ENCODE data around the gene FGFR3.

FGFR3 gene

DNA sequence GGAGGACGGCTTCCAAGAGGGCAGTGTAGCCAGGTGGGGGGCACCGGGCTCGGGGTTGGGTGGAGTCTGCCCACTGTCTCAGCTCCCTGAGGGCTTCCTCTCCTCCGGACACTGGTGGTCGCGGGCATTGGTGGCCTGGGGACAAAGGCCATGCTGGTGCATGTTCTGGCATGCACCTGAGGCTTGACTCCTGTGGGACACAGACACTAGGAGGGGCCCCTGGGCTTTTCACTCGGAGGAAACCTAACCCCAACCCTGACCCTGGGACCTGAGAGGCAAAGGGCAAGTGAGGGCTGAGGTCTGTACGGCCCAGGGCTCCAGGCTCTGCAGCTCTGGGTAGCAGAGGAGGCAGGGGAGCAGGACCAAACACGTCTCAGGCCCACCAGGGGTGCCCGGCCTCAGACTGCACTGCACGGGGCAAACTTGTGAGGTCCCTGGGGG is 22.3 kb upstream of the FGFR3 start:
- DNase-seq, result no peak

DNA sequence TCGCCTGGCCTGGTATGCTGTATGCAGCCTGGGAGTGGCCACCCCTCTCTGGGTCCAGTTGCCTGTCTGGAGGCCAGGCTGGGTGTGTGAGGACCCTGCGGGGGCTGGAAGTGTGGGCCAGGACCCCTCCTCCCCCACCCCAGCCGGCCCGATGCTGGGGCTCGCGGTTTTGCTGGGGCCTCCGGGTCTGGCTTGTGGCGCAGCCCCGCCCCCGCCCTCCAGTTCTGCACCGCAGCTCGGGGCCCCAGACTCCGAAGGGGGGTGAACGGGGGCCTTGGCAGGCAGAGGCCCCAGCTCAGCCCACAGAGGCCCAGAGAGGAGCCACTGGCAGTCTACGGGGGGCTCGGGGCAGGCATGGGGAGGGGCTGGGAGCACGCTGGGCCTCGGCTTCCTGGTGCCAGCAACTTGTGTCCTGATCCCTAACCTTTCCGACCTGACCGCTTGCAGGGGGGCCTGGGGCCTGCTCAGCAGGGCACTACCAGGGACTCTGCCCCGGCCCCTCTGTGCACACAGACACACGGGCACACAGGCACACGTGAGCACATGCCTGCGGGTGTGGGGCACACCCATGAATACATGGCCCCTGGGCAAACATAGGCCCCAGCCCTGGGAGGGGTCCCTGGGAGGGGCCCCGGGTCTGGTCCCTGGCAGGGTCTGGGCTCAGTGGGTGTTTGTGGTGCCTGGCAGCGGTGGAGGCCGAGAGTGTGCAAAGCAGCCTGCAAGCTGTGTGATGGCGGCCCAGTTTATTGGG is 21.4 kb upstream of the FGFR3 start:
- no peak for DNase-seq

DNA sequence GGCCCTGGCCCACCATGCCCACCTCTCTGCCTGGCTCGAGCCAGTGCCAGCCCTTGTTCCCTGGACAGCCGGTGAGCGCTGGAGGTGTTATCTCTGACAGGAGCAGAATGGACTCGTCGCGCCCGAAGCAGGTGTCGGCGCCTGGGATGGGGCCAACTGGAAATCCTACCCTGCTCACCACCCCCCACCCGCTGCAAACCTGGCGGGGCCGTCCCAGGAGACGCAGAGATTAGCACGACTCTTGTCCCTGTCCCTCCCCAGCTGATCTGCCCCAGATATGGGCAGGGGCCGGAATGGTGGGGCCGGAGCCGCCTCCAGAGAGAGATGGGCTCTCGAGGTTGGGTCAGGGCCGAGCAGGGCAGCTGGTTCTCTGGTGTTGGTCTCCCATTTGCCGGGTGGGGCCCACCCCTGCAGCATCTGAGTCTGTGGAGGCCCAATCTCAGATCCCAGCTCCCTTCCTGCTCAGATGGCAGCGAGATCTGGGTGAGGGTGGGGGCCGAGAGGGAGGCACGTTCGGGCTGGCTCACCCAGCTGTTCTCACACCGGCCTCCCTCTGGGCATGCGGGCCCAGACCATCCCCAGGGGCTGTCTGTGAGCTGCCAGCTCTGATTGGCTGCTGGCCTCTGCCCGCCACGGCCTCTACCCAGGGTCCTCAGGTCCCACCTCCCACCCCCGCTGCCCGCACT is 20.1 kb upstream of the FGFR3 start:
- no peak for DNase-seq

DNA sequence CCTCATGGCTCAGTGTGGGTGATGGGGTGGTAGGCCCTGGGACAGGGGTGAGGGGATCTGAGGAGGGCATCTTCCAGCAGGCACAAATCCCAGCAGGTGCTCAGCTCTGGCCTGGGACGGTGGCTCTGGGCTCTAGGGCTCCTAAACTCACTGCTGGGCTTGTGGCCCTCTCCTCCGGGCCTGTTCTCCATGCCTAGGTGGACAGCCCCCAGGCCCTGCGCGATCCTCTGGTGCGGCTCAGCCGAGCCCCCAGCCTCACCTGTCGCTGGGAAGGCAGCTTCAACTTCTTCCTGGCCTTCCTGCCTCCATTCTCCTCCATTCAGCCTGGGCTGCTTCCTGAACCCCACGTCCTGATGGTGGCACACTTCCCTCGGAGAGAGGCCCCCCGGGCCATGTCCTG is 19.3 kb upstream of the FGFR3 start:
- DNase-seq, result no peak

GRCh38 chr4:1775731-1776500 is 17.2 kb upstream of the FGFR3 start:
- DNase-seq, result no peak

DNA sequence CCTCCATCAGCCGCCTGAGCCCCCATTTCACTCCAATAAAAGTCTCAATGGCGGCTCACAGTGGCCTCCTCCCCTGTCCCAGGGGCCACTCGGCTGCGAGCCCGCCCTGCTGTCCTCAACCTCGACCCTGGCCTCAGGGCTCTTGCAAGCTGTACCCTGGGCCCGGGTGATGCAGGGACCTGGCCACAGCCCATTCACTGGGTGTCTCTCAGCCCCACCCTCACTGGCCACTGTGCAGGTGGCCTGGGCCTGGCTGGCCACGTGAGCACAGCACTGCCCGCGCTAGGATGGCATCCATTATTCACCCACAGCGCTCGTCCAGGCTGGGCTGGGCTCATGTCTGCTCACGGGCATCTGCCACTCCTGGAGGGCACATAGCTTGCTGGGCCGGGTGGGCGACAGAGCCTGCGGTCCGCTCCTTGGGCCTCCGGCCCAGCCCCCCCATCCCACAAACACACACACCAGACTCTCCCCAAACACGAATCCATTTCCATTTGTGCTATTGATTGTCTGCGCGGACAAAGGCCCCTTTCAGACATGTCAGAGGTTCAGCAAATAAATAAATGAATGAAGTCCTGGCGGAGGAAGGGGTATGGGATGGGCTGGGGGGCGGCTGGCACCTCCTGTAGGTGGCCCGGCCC is 16.5 kb upstream of the FGFR3 start:
- no peak for DNase-seq

- no peak for DNase-seq
Observed at GRCh38 chr4:1777822-1778641, 15.1 kb upstream of the FGFR3 start.

DNA sequence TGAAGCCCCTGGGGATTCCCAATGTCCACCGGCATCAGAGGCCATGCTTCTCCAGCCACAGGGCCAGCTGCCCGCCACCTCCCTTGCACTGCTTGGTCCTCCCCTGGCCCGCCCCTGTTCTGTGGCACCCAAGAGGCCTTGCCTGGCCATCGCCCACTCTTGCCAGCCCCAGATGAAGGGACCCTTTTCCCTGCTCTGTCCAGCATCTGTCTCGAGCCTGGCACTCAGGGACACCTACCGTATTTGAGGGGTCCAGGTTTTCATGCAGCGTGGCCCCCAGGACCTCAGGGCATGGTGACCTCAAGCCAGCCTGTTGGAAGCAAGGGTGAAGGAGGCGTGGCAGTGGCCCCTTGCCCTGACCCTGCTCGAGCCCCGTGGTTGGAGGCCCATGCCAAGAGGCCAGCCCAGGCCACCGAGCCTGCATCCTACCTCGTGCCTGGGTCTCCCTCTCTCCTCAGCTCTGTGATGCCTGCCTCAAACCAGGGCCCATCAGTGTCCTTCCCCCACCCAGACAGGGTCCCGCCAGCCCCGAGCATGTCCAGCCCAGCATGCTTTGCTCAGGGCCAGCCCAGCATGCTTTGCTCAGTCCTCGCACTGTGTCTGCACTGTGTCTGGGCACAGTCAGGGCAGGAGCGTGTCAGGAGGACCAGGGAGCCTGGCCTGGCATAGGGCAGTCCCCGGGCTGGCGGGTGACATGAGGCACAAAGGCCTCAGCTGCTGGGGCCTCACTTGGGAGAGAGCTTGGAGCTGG is 14.3 kb upstream of the FGFR3 start:
- no peak for DNase-seq

DNA sequence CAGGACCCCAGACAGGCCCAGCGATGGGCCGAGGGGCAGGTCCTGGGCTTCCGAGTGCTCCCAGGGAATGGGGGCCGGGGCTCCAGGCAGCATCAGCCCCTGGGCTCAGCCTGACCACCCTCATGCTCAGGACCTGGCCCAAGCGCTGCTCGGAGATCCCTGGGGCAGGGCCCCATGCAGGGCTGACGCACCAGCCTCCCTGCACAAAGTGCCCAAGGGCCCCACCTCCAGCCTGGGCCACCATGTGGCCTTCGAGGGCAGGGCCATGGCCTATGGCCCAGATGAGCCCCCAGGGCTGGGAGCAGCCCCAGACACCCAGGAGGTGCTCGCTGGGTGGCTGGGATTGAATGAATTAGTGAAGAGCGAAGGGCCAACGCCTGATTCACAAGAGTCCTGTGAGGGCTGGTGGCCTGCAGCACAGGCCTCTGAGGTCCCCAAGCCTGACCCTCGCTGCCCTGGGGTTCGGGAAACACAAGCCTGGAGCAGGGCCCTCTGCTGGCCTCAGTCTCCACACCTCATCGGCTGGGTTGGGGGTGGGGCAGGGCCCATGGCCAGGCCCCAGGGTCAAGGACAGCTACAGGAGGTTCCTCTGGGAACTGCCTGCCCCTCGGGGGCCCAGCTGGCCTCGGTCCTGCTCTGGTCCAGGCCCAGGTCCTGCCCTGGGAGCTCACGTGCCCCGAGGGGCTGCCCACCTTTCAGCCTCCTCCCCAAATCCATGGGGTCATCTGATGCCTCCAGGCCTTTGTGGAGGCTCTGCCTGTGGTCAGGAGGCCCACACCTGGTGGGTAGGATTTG is 13.3 kb upstream of the FGFR3 start:
- no peak for DNase-seq

GRCh38 chr4:1780435-1780834 is 12.7 kb upstream of the FGFR3 start:
- DNase-seq, result no peak

- no peak for DNase-seq
Observed at GRCh38 chr4:1783015-1783414, 10.1 kb upstream of the FGFR3 start.

GRCh38 chr4:1783970-1784369 is 9.1 kb upstream of the FGFR3 start:
- no peak for DNase-seq

GRCh38 chr4:1784395-1784788 is 8.7 kb upstream of the FGFR3 start:
- no peak for DNase-seq

DNA sequence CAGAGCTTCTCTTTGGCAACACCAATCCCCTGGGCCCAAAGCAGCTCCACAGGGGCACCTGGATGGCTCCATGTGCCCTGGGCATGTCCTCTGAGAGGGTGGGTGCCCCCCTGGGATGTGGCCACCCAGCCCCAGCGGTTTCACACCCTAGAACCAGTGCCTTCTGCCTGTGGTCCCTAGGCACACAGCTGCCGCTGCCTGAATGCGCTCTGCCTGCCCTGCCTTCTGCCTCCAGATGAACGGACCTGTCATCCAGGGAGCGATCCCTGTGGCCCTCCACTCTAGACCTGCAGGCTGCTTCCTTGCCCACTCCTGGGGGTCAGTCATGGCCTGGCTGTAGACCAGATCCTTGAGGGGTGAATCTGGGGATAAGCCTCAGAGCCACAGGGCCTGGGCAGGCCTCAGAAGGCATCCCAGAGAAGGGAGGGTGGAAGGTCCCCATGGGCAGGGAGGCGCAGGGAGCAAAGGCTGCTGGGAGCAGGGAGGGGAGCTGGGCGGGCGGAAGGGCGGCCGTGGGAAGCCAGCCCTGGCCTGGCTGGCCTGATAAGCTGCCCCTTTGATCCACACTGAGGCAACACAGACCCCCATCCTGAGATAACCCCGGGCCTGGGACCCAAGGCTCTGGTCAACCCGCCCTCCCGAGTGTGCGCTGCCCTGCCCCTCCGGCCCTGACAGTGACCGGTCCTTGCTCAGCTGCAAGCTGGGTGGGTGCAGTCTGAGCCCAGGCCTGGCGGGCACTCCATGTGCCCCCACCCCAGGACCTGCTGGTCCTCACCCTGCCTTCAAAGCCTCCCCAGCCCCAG is 8.1 kb upstream of the FGFR3 start:
- DNase-seq, result no peak

DNA sequence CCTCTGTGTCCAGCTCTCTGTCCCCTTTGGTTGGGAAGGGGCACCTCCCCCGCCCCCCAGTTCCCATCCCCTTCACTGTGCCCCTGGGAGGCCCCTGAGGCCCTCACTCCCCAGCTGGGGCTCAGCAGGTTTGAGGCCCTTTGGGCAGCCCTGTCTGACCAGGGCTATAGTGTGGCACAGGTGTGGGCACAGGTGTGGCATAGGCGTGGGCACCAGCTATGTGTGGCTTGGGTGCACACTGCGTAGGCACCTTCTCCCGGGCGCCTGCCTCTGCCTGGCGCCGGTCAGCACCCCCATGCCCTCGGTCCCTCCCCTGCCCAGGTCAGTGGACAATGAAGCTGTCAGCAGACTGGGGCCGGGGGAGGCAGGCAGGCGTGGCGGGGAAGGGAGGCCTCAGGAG is 7.5 kb upstream of the FGFR3 start:
- DNase-seq, result no peak

GRCh38 chr4:1786544-1787362 is 6.3 kb upstream of the FGFR3 start:
- no peak for DNase-seq

GRCh38 chr4:1787411-1788077 is 5.5 kb upstream of the FGFR3 start:
- no peak for DNase-seq

GRCh38 chr4:1788254-1788973 is 4.7 kb upstream of the FGFR3 start:
- DNase-seq, result no peak
